PC-3 (cell line): ENCODE results near the gene NOMO2. TPM values are rescaled to one million over a fixed set of nuclear protein-coding genes. Genes with fewer than 3 reads are reported as not detected.
"Not testable (repeated sequence)": the region's sequence is repeated elsewhere in the genome, so short reads cannot be mapped to it uniquely, and the experiment has no call there.

Experiments
- ATAC-seq: fragments of 200-7000 bp; cut with Tn5 transposase; 2 replicates; pipeline ENCODE4 v1.9.1; 2020; ENCODE audit warnings: mild to moderate bottlenecking, moderate library complexity
- BruUV-seq: library from RNA; stranded (reverse); fragments of 400-500 nt; replicated peaks from 2 replicates; lab custom pipeline; 2021; lab: Mats Ljungman, UMichigan
- CTCF ChIA-PET: fragments of 300-600 bp; sonication (Branson Sonifier 250); formaldehyde crosslinking; loops from one replicate; lab custom pipeline; 2022; ENCODE audit warnings: antibody characterized with exemption; lab: Charles Lee
- POLR2A ChIA-PET: fragments of 300-600 bp; sonication (Branson Sonifier 250); formaldehyde crosslinking; loops from one replicate; lab custom pipeline; 2022; ENCODE audit warnings: antibody characterized with exemption; ENCODE audit not compliant: unreplicated experiment; lab: Charles Lee
- DNase-seq: peaks from one replicate; pipeline ENCODE4 v3.0.0-alpha.2; 2015
- H2AFZ ChIP-seq: fragments of 300-600 bp; sonication (generic); 2 replicates; pipeline ENCODE4 v1.6.0; 2016; ENCODE audit warnings: antibody characterized with exemption, low read length
- H3F3A ChIP-seq: fragments of 300-600 bp; sonication (generic); one replicate; pipeline ENCODE4 v1.6.0; 2017; ENCODE audit warnings: antibody characterized with exemption, low read length, control low read depth, mild to moderate bottlenecking; ENCODE audit not compliant: unreplicated experiment
- H3K27ac ChIP-seq: fragments of 300-600 bp; sonication (generic); 2 replicates; pipeline ENCODE4 v1.5.1; 2016; ENCODE audit warnings: mild to moderate bottlenecking, low read length
- H3K27me3 ChIP-seq: fragments of 300-600 bp; sonication (generic); 2 replicates; pipeline ENCODE4 v1.6.1; 2016; ENCODE audit warnings: low read length, mixed read lengths
- H3K36me3 ChIP-seq: fragments of 300-600 bp; sonication (generic); 2 replicates; pipeline ENCODE4 v1.6.1; 2016; ENCODE audit warnings: low read depth, mixed run types, low read length, mixed read lengths
- H3K4me1 ChIP-seq: fragments of 300-600 bp; sonication (generic); 2 replicates; pipeline ENCODE4 v1.5.1; 2016; ENCODE audit warnings: low read length; ENCODE audit not compliant: insufficient read depth
- H3K4me2 ChIP-seq: fragments of 300-600 bp; sonication (generic); 2 replicates; pipeline ENCODE4 v1.6.0; 2016; ENCODE audit warnings: low read length
- H3K4me3 ChIP-seq: fragments of 300-600 bp; sonication (generic); 2 replicates; pipeline ENCODE4 v1.5.1; 2016; ENCODE audit warnings: mild to moderate bottlenecking, low read length, mixed read lengths
- H3K79me2 ChIP-seq: fragments of 300-600 bp; sonication (generic); 2 replicates; pipeline ENCODE4 v1.6.1; 2017; ENCODE audit warnings: low read length, mixed read lengths
- H3K9ac ChIP-seq: fragments of 300-600 bp; sonication (generic); 2 replicates; pipeline ENCODE4 v1.6.0; 2016; ENCODE audit warnings: mild to moderate bottlenecking, low read length
- H3K9me2 ChIP-seq: fragments of 300-600 bp; sonication (generic); replicated peaks from 2 replicates; pipeline ENCODE4 v1.6.1; 2016; ENCODE audit warnings: mixed run types, low read length, mixed read lengths
- H3K9me3 ChIP-seq: fragments of 300-600 bp; sonication (generic); 2 replicates; pipeline ENCODE4 v1.6.1; 2016; ENCODE audit warnings: low read length, mixed read lengths
- H4K20me1 ChIP-seq: fragments of 300-600 bp; sonication (generic); 2 replicates; pipeline ENCODE4 v1.6.1; 2016; ENCODE audit warnings: low read length, mixed read lengths
- intact Hi-C: fragments of 100-400 bp; cut with micrococcal nuclease; formaldehyde crosslinking; loops from 2 replicates; pipeline ENCODE4 v1.9.0; 2023
- total RNA-seq: library from RNA; depleted of rRNA; stranded (reverse); fragments of >200 nt; gene quantifications from 2 replicates; pipeline ENCODE4 v1.2.3, GENCODE V29; 2014
- TF ChIP-seq, protein P1 (sequence below): fragments of 300-600 bp; sonication (generic); conservative IDR thresholded peaks from 2 replicates; pipeline ENCODE4 v1.5.1; 2017; ENCODE audit warnings: antibody characterized with exemption, low read depth, mild to moderate bottlenecking, low read length

The NOMO2 gene
- total RNA-seq, 1 experiment from 2014 or later: 121 TPM

DNA sequence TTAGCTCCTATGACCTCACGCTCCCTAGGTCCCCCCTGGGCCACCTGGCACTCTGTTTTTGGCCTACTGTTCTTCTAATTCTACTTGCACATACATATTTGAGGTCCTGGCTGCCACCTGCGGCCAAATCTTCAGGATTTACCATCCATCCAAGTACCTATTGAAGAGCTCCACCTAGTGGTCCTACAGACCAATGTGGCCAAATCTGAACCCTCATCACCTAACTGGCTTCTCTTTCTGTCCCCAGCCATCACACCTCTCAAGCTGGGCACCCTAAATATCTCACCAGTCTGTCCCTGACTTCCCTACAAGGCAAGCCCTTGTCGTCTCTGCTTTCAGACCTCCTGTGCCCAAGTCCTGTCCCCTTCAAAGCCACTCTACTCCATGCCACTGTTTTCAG is 24.9 kb downstream of the NOMO2 start:
- H3K9me3 ChIP-seq, H3K27ac ChIP-seq, H3K4me1 ChIP-seq, DNase-seq, POLR2A ChIA-PET, H3K9ac ChIP-seq, H3K36me3 ChIP-seq, intact Hi-C loops, H3F3A ChIP-seq, CTCF ChIA-PET, H3K4me2 ChIP-seq, BruUV-seq, H3K4me3 ChIP-seq, H3K27me3 ChIP-seq, H3K79me2 ChIP-seq, H2AFZ ChIP-seq, H4K20me1 ChIP-seq, H3K9me2 ChIP-seq: not testable (repeated sequence)
- peak; percentile 37; the same call in 1 of the 2 replicates for ATAC-seq
- TF ChIP-seq, protein P1, sequence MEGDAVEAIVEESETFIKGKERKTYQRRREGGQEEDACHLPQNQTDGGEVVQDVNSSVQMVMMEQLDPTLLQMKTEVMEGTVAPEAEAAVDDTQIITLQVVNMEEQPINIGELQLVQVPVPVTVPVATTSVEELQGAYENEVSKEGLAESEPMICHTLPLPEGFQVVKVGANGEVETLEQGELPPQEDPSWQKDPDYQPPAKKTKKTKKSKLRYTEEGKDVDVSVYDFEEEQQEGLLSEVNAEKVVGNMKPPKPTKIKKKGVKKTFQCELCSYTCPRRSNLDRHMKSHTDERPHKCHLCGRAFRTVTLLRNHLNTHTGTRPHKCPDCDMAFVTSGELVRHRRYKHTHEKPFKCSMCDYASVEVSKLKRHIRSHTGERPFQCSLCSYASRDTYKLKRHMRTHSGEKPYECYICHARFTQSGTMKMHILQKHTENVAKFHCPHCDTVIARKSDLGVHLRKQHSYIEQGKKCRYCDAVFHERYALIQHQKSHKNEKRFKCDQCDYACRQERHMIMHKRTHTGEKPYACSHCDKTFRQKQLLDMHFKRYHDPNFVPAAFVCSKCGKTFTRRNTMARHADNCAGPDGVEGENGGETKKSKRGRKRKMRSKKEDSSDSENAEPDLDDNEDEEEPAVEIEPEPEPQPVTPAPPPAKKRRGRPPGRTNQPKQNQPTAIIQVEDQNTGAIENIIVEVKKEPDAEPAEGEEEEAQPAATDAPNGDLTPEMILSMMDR: 0 out of 2 replicates have a peak, but pooled peaks have one; percentile 11

DNA sequence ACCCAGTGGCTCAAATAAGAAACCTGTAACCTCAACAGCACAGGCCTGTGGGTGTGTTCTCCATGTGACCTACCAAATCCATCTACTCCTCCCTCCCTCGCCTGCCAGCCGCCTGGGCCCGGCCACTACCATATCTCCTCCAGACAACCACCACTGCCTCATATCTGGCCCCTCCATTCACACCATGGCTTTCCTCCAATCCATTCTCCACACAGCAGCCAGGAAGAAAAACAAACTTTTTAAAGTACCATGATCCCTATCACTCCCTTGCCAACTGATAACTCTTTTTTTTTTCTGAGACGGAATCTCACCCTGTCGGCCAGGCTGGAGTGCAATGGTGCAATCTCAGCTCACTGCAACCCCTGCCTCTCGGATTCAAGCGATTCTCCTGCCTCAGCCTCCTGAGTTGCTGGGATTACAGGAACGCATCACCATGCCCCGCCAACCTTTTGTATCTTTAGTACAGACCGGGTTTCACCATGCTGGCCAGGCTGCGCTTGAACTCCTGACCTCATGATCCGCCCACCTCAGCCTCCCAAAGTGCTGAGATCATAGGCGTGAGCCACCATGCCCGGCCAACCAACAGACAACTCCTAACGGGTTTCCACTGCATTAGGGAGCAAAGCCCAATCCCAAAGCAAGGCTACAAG is 26.3 kb downstream of the NOMO2 start:
- BruUV-seq, H3K27ac ChIP-seq, H3K4me3 ChIP-seq, H3K9ac ChIP-seq, DNase-seq, H3K9me3 ChIP-seq, POLR2A ChIA-PET, H3K9me2 ChIP-seq, H3F3A ChIP-seq, CTCF ChIA-PET, H3K27me3 ChIP-seq, H3K4me1 ChIP-seq, H3K4me2 ChIP-seq, H2AFZ ChIP-seq, H3K36me3 ChIP-seq, intact Hi-C loops, H3K79me2 ChIP-seq, H4K20me1 ChIP-seq, ATAC-seq: not testable (repeated sequence)

DNA sequence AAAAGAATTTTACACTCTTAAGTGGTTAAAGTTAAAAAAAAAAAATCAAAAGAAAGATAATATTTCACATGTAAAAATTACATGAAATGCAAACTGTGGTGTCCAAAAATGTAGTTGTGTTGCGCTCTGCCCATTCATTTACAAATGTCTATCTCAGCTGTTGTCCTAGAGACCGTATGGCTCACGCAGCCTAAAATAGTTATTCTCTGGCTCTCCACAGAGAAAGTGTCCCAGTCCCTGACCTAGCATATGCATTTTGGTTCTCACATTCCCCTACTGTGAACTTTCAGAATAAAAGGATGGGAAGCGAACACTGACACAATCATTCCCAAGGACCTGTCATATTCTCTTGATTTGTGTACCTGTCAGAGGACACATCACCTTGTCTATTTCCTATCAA is 27.6 kb downstream of the NOMO2 start:
- H3K9me3 ChIP-seq, H3K36me3 ChIP-seq, DNase-seq, H4K20me1 ChIP-seq, H3K4me3 ChIP-seq, intact Hi-C loops, H3K4me1 ChIP-seq, BruUV-seq, H3K79me2 ChIP-seq, ATAC-seq, H3K27ac ChIP-seq, CTCF ChIA-PET, H3K9ac ChIP-seq, H3K27me3 ChIP-seq, H3K9me2 ChIP-seq, H3F3A ChIP-seq, H3K4me2 ChIP-seq, POLR2A ChIA-PET, H2AFZ ChIP-seq: not testable (repeated sequence)

DNA sequence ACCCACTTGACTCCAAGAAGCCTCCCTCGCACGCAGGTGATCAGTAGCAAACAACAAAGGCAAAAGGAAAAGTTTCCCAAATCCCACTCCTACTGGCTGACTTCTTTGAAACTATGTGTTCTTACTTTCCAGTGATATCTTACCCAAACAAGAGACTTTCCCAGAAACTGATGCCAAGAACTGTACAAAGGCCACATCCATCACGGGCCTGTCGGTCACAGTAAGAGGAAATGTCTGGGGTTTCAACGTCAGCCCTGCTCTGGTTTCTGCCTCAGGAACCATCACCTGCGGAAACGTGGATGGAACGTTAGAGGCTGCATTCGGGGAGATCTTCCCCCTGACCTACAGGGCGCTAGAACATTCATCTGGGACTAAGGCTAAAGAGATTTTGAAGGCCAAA is 30.6 kb downstream of the NOMO2 start:
- H3K4me2 ChIP-seq, H3K27me3 ChIP-seq, H4K20me1 ChIP-seq, H3K4me3 ChIP-seq, H3K79me2 ChIP-seq, H3K4me1 ChIP-seq, H3K9me2 ChIP-seq, H2AFZ ChIP-seq, POLR2A ChIA-PET, ATAC-seq, H3F3A ChIP-seq, H3K9me3 ChIP-seq, H3K36me3 ChIP-seq, CTCF ChIA-PET, H3K27ac ChIP-seq, intact Hi-C loops, DNase-seq, H3K9ac ChIP-seq, BruUV-seq: not testable (repeated sequence)

DNA sequence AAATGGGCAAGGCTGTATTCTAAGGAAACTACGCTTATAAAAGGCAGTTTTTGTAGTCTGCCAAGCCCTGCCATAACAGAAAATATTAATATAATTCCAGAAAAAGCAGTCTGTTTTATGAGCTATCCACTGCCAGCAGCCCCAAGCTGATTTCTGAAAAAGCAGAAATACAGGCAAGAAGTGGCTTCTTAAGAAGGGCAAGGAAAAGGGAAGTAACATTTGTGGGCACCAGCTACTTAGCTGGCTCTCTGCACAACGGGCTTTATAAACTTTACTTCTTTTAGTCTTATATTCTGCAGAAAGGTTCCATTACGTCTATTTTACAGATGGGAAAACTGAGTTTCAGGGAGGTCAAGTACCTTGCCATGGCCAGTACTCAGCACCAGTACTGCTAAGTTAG is 31.6 kb downstream of the NOMO2 start:
- CTCF ChIA-PET, H3K9me2 ChIP-seq, H3K9me3 ChIP-seq, H3K36me3 ChIP-seq, BruUV-seq, ATAC-seq, H3K4me1 ChIP-seq, H3K9ac ChIP-seq, H3K4me2 ChIP-seq, H3K4me3 ChIP-seq, intact Hi-C loops, H2AFZ ChIP-seq, DNase-seq, H3F3A ChIP-seq, H3K27ac ChIP-seq, H4K20me1 ChIP-seq, POLR2A ChIA-PET, H3K27me3 ChIP-seq, H3K79me2 ChIP-seq: not testable (repeated sequence)

DNA sequence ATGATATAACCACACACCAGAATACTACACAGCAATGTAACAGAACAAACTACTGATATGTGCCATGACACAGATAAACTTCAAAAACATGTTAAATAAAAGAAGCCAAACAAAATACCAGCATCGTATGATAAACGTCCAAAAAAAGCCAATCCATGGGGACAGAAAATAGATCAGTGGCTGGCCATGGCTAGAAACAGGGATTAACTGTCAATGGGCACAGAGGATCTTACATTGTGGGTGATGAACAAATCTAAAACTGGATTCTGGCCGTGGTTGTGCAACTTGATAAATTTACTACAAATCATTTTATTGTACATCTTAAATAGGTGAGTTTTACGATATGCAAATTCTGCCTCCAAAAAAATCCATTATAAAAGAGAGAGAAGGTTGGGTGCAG is 35.4 kb downstream of the NOMO2 start:
- POLR2A ChIA-PET, H3K27ac ChIP-seq, H3K4me3 ChIP-seq, H3K9me3 ChIP-seq, H3K9me2 ChIP-seq, H3K4me2 ChIP-seq, BruUV-seq, ATAC-seq, H3K79me2 ChIP-seq, DNase-seq, CTCF ChIA-PET, H3K27me3 ChIP-seq, H3K36me3 ChIP-seq, H3K4me1 ChIP-seq, intact Hi-C loops, H2AFZ ChIP-seq, H3K9ac ChIP-seq, H4K20me1 ChIP-seq, H3F3A ChIP-seq: not testable (repeated sequence)
